Measurements from ENCODE around the gene TNFSF13B.
"Not testable (repeated sequence)": the region's sequence is repeated elsewhere in the genome, so short reads cannot be mapped to it uniquely, and the experiment has no call there.

Gene TNFSF13B

DNA sequence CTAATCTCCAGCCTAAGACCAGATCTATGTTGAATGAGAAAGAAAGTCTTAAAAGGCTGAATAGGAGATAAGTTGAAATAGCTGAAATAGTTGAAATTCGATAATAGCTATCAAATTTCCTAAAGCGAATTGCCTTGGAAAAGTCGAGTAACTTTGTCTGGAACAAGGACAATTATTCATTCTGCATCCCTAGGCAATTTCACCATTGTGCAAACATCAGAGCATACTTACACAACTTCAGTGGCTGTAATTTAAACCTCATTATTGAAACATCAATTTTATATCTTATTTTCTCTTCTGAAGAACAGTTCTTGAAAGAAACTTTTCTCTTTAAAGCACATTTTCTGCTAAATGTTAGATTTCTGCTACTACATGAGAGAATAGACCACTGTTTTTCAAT is 13.6 kb downstream of the TNFSF13B start:
- DNase-seq, result no peak

DNA sequence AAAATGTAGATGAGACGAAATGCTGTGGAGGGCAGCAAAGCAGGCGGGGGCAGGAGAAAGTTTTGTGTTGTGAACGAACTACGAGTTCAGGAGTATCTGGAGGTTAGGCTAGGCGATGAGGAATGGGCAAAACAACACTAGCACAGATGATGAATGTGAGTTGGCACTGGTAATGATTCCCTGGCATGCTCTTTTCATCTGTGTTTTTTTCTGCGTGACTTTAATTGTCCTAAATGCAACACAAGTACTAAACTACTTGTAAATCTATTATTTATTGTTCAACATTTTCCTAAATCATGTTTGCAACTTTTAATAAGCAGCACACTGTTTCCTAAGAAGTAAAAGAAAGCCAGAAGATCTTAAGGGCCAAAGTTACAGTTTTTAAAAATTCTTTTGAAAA is 19.2 kb downstream of the TNFSF13B start:
- DNase-seq, result no peak

DNA sequence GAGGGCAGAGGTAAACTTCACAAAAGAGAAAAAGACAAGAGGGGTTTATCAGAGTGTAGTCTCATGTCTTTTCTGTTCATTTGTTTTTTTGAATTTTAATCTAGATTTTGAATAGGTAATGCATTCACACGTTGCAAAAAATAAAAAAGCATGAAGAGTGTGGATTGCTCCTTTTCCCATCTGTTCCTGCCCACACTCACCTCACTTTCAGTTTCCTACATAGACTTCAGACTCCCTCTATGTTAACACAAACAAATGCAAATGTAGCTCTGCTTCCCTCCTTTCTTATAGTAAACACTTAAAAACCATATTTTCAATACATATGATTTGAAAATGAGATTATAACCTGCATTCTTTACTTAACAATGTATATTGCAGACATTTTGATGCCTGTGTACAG is 20.3 kb downstream of the TNFSF13B start:
- no peak for DNase-seq

DNA sequence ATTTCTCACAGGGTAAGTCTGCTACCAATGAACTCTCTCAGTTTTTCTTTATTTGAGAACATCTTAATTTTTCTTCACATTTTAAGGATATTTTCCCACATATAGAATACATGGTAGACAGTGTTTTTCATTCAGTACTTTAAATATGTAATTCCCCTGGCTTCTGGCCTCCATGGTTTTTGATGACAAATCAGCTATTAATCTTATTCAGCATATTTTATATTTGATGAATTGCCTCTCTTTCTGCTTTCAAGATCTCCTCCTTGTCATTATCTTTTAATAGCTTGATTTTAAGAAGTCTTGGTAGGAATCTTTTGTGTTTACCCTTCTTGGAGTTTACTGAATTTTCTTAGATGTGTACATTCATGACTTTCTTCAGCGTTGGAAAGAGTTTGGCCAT is 27.6 kb downstream of the TNFSF13B start:
- DNase-seq, result no peak

DNA sequence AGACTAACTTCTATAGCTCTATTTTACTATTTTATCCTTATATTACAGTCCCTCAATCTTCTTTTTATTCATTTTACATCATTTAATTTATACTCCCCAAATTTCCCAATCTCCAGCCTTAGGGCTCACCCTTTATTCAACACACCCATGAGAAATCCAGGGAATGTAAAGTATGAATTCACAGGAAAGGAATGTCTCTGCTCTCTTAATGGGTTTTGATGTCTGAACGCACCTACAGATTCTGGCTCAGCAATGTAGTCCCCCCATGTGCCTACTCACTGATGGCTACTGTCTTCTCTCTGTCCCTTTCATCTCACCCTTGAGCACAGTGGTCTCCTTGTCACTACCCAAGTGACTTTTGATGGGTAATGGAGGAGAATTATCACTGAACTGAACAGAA is 32.8 kb downstream of the TNFSF13B start:
- no peak for DNase-seq

DNA sequence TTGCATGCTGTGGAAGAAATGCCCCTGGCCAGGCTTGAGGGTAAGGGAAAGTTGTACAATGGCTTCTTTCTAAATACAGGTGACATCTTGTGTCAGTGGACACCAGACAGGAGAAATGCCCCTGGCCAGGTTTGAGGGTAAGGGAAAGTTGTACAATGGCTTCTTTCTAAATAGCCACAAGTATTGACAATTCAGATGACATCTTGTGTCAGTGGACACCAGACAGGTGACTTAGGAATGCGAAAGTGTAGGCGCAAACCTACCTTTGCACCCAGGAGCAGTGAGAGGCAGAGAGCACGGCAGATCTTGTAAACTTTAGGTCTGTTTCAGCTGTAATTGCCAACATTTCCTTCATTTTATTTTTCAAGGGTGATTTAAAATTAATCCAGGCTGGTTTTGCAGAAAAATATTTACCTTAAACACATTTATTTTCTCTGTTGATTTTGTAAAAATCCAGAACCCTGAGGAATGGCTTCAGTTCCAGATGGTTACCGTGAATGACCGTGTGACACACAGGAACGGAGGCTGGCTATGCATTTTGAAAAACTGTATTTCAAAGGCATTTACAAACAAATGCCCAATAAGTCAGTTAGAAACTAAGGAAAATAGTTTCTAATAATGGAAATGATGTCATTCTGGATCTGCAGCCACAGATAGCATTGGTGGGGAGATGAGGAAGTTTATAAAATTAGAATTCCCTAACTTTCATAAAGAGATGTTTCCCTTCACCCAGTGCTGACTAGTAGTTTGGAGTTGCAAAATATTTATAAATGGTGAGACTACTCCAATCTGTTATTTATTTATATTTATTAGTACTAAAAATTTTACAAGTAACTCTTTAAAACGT is 34.9 kb downstream of the TNFSF13B start:
- DNase-seq, result no peak

DNA sequence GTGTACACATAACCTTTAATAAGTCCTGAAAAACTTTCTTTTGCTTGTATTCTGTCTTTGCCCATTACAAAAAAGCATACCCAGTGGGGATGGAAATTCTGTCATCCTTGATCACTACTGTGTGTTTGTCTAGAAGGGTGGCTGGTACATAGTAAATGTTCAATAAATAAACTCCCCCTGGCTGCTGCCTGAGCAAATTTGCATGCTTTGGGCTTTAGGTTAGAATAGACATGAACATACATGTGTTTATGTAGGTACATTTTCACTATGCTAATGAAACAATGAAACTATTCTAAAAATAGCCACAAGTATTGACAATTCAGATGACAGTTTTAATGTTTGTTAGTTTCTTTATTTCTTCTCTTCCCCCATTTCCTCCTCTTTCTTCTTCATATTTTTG is 36.1 kb downstream of the TNFSF13B start:
- no peak for DNase-seq

DNA sequence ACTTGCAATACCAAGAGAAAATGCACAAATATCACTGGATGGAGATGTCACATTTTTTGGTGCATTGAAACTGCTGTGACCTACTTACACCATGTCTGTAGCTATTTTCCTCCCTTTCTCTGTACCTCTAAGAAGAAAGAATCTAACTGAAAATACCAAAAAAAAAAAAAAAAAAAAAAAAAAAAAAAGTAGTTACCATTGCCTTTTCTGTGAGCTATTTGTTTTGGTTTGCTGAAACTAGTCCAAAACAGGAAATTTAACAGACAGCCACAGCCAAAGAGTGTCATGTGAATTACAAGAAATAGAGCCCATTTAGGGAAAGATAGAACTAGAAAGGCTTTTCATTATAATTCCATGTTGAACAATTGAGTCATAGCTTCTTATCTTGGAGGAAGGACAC is 37.3 kb downstream of the TNFSF13B start:
- DNase-seq, result no peak

DNA sequence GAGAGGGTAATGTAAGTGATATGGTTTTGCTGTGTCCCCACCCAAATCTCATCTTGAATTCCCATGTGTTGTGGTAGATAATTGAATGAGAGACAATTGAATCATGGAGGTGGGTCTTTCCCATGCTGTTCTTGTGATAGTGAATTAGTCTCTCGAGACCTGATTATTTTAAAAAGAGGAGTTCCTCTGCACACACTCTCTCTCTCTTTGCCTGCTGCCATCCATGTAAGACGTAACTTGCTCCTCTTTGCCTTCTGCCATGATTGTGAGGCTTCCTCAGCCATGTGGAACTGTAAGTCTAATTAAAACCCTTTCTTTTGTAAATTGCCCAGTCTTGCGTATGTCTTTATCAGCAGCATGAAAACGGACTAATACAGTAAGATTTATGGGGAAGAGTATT is 42.1 kb downstream of the TNFSF13B start:
- not testable (repeated sequence) for DNase-seq

DNA sequence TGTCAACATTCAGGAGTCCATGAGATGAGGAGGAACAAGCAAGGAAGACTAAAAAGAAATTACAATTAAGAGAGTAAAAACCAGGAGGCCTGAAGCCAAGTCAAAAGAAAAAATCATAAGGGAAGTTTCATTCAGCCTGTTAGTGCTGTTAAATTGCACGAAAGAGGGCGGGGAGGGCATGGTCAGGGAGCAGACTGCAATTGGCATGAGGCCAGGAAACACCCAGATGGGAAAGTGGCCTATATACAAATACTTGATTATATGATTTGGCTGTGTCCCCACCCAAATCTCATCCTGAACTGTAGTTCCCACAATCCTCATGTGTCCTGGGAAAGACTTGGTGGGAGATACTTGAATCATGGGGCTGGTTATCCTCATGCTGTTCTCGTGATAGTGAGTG is 43.9 kb downstream of the TNFSF13B start:
- no peak for DNase-seq

DNA sequence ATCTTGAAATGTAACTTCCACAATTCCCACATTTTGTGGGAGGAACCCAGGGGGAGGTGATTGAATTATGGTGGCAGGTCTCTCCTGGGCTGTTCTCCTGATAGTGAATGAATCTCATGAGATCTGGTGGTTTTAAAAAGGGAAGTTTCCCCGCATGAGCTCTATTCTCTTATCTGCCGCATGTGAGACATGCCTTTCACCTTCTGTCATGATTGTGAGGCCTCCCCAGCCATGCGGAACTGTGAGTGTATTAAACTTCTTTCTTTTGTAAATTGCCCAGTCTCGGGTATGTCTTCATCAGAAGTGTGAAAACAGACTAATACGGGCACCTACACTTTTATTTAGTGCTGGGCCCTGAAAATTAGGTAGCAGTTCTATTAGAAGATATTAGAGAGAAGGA is 45.8 kb downstream of the TNFSF13B start:
- no peak for DNase-seq

DNA sequence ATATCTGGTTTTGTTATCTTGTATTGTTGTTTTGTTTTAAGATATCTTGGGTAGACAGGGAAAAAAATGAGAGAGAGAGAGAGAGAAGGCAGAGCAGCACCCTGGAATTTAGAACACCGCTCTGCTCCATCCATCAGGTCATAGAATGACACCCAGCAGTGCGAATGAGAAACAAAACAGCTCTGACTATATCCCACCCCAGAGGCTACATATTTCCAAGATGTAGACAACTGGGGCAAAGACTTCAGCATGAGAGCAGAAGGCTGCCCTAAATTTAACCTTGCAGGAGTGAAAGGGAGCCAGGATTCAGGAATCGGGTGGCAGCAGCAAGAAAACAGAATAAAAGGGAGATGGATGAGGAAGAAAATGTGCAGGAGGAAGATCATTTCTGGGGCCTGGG is 46.5 kb downstream of the TNFSF13B start:
- DNase-seq, result no peak

DNA sequence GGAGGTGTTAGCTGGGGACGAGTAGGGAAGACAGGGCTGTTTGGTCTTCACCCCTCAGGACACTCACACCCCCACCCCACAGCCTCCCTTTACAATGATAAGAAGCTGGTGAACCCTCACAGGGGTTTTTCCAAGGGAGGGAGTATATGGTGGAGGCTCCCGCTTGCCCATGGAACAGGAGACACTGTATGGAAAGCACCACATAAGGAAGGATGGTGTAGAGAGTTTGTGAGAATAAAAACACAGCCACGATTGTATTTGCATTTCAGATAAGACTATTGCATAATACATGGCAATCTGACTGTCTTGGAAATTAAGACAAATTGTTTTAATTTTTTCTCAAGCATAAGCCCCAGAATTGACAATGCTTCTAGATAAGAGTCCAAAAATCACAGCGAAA is 46.9 kb downstream of the TNFSF13B start:
- DNase-seq, result no peak

DNA sequence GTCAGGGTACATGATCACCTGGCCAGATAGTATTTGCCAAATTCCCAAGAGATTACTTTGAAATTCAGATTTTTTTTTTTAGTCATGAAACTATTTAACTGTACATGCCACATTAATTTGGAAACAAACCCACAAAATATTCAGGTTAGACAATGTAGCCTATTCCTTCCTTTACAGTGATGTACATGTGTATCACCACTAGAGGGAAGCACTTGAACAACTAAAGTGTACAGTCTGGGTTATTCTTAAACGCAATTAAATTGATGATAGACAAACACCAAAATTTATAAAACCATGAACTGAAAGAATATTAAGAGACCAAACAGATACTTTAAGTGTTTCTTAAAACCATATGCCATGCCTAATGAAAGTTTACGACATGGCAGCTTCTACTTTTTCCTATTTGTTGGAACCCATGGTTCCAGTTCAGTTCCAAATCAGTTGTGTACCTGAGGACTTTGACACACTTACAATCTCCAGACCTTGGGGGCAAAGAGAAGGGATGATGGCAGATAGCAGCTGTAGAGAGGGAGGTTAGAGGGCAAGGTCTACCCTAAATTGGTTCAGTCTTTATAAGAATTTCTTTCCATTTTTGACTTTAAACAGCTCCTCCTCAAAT is 52.8 kb downstream of the TNFSF13B start:
- no peak for DNase-seq

DNA sequence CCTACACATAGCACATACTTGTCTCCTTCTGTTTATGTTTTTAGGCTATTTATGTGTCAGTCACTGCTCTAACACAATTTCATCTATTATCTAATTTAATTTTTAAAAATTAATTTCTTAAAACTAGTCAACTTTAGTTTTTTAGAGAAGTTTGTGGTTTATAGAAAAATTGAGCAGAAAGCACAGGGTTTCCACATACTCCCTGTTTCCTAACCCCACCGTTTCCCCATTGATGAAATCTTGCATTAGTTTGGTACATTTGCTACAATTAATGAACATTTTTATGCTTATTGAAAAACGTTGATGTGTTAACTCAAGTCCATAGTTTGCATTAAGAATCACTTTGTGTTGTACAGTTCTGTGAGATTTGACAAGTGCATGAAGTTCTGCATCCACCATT is 53.5 kb downstream of the TNFSF13B start:
- no peak for DNase-seq

DNA sequence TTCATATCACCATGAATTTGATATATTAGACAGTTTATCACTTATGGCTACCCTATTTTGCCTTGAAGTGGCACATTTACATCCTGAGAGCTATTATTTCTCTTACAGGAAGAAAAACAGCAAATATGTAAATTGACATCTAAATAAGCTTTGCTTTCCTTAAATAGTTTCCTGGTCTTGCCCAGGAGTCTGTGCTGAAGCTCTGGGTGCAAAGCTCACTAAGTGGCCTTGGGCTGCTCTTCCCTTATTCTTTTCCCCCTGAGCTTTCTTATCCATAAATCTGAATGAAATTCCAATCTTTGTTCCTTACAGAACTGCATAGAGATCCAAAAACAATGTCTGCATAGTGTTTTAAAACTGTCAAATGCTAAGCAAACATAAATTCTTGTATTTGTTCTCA is 56.3 kb downstream of the TNFSF13B start:
- no peak for DNase-seq

DNA sequence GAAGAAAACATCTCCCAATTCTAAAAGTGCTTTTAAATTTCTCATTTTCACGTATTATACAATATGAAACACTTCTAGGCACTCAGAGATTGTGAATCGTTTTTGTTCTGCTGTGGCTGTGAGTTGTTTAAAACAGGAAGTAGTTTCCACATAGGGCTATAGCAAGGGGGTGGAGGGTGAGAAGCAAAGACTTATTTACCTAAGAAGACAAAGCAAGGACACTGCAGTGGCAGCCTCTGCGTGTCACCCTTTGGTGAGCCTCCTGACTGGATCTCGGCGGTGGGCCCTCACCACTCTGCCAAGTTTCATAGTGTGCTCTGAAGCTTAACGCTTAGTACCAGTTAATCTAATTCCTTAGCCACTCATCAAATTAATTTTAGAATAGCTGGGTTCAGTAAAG is 56.8 kb downstream of the TNFSF13B start:
- DNase-seq, result peak; percentile 2

DNA sequence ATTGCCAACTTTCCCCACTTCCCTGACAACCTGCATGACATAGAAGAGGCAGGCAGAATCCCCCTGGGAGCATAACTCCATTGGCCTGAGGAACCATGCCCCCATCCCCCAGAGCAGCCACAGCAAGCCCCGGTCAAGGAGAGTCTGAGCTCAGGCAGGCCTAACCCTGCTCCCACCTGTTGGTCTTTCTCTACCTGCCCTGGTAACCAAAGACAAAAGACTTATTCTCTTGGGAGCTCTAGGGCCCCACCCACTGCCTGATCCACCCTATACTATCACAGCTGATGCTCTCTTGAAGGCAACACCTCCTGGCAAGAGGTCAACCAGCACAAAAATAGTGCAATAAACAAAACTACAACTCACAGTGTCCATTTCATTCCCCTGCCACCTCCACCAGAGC is 59.3 kb downstream of the TNFSF13B start:
- no peak for DNase-seq

DNA sequence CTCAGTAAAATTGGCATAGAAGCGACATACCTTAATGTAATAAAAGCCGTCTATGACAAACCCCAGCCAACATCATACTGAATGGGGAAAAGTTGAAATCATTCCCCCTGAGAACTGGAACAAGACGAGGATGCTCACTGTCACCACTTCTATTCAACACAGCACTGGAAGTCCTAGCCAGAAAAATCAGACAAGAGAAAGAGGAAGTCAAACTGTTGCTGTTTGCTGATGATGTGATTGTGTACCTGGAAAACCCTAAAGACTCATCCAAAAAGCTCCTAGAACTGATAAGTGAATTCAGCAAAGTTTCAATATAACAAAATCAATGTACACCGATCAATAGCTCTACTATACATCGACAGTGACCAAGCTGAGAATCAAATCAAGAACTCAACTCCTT is 63.3 kb downstream of the TNFSF13B start:
- DNase-seq, result no peak

DNA sequence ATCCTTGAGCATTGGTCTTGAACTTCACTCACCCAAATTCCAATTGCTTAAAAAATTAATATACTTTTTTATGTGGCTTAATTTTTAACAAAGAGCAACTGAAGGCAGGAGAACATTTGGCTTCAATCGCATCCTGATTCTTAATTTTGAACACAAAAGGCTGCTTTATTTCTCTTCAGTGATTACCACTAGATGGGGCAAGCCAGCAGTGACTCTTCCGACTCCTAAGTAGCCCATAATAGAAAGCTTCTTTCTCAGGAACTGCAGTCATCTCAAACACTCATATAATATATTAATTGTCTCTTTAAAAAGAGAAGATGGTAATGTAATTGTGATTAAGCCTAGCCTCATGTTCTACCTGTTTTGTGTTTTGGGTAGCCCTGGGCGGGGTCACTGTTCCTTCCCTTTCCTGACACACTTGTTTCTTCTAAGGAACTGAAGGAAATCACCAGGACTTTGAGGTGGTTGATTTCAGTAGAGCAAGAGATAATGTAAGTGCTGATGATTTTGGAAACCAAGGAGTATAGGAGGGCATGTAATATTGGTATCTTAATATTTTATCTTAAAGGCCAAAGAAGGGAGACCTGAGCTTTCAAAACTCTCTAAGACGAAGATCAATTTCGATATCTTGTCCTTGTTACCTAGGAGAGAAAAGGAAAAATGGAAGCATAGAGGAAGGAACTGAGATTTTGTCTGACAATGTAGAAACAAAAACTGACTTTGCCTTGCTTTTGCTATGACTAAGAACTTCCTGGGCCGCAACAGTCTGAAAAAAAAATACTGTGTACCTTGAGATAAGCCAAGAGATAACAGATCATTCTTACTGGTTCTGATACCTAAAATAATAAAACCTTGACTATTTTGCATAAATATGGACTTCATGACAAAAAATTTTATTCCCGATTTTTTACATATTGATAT is 73.1 kb downstream of the TNFSF13B start:
- DNase-seq, result peak; percentile 2

DNA sequence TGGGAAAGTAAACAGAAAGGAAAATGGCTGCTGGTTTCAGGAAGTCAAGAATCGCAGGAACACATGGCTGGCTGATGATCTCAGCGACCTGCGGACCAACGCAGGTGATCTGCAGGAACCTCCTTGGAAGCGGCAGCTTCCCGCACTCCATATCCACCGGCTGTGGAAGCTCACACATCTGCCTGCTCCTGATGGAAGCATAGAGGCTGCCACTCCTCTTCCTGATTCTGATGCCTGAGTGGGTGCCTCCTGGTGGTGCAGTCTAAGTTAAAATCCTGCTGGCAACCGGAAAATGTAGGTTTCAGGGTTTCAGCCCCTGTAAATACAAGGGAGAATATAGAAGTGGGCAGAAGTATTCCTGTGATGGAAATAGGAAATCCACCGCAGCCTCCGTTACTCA is 75.5 kb downstream of the TNFSF13B start:
- no peak for DNase-seq

DNA sequence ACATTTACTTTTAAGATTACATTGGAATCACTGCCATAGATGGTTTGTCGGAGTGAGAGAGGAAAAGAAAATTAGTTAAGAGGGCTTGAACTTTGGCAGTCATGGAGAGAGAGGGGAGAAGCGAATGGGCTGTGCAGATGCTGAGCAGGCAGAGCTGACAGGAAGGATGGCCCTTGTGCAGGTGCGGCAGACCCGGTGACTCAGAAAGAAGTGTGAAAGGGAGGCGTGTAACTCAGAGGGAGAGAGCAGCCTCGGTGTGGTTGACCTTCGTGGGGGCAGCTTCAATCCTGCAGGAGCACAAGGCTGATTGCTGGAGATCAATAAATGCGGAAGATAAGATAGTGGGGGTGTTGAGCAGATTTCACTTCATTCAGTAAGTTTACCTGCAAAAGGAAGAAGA is 76.9 kb downstream of the TNFSF13B start:
- DNase-seq, result peak; percentile 26

DNA sequence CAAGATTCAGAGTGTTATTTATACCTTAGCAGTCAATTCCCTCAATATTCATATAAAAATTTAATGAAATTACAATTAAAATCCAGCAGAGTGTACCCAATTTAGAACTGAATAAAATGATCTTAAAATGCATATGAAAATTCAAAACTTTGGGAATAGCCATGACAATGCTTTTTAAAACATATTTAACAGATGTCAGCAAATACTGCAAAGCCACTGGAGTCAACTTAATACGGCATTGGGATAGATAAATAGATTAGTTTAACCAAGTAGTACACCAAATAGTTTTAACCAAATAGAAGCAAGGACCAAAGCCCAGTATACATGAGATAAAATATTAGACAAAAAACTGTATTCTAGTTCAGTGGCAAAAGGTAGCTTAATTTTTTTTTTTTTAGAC is 79.8 kb downstream of the TNFSF13B start:
- DNase-seq, result no peak

DNA sequence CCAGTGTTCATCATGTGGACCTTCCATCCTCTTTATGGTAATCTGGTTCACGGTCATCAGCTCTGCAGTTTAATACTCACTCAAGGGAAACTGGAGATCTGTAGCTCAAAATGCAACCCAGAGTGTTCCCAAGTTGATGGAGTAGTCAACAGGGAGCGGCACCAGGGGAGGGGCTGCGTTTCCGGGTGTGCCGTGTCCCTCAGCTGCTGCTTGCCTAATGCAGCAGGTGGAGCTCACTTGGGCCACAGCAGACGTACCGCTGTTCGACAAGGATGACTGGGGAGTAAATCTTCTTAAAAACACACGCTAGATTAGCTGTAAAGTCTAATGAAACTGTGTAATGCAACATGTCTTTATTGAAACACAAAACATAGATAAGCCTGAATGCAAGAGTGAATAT is 81.1 kb downstream of the TNFSF13B start:
- DNase-seq, result no peak
